GM12878 (cell line): Measurements from ENCODE around the gene SEC22B. TPM values are rescaled to one million over a fixed set of nuclear protein-coding genes. Genes with fewer than 3 reads are reported as not detected.
"Not testable (repeated sequence)": the region's sequence is repeated elsewhere in the genome, so short reads cannot be mapped to it uniquely, and the experiment has no call there.

Source experiments
- ATAC-seq: fragments of 200-7000 bp; cut with Tn5 transposase; 3 replicates; pipeline ENCODE4 v1.9.1; 2020; ENCODE audit warnings: mild to moderate bottlenecking, moderate library complexity
- BruUV-seq: library from RNA; stranded (reverse); fragments of 400-500 nt; replicated peaks from 2 replicates; lab custom pipeline; 2021; lab: Mats Ljungman, UMichigan
- CTCF ChIA-PET: fragments of 300-600 bp; sonication (Branson Sonifier 250); formaldehyde crosslinking; extraction: SDS; loops from one replicate; lab custom pipeline; 2021; ENCODE audit warnings: inconsistent platforms; lab: Yijun Ruan, JAX
- POLR2A ChIA-PET: fragments of 350-600 bp; formaldehyde crosslinking; extraction: SDS; loops from one replicate; lab custom pipeline; 2021; ENCODE audit warnings: inconsistent platforms; lab: Charles Lee
- RAD21 ChIA-PET: fragments of 300-600 bp; sonication (Branson Sonifier 250); formaldehyde crosslinking; loops from one replicate; lab custom pipeline; 2023; ENCODE audit warnings: antibody characterized with exemption; ENCODE audit not compliant: unreplicated experiment; lab: Charles Lee
- SMC1A ChIA-PET: fragments of 300-600 bp; sonication (Branson Sonifier 250); formaldehyde crosslinking; loops from one replicate; lab custom pipeline; 2023; ENCODE audit not compliant: unreplicated experiment, uncharacterized antibody; lab: Charles Lee
- DNase-seq: peaks from one replicate; pipeline ENCODE4 v3.0.0-alpha.2; 2011; ENCODE audit warnings: low read depth, low spot score
- FAIRE-seq: peaks from 3 replicates; lab custom pipeline; 2011; peaks lifted over from hg19 to GRCh38; lab: Jason Lieb, UNC
- H2AFZ ChIP-seq: 2 replicates; pipeline ENCODE4 v1.6.0; 2011; ENCODE audit warnings: low read depth, low read length, control low read depth; ENCODE audit not compliant: control insufficient read depth
- H3K27ac ChIP-seq: 2 replicates; pipeline ENCODE4 v1.5.1; 2011; ENCODE audit warnings: control low read depth; ENCODE audit not compliant: control insufficient read depth, insufficient read depth
- H3K27me3 ChIP-seq, 2 experiments: replicated peaks in 1 of 2; 2 replicates each; pipeline versions ENCODE4 v1.6.0 to v1.6.1; 2011; ENCODE audit warnings: low read length in 1 of 2; ENCODE audit not compliant: control insufficient read depth in 2 of 2, insufficient read depth in 2 of 2
- H3K36me3 ChIP-seq, 2 experiments: 2 replicates each; pipeline ENCODE4 v1.5.1; 2011; ENCODE audit warnings: low read length in 1 of 2; ENCODE audit not compliant: control insufficient read depth in 2 of 2, insufficient read depth in 2 of 2
- H3K4me1 ChIP-seq: 2 replicates; pipeline ENCODE4 v1.6.1; 2011; ENCODE audit warnings: mild to moderate bottlenecking, low read length, moderate library complexity, mixed read lengths; ENCODE audit not compliant: control insufficient read depth, insufficient read depth
- H3K4me2 ChIP-seq: 2 replicates; pipeline ENCODE4 v1.6.0; 2011; ENCODE audit warnings: control low read depth; ENCODE audit not compliant: control insufficient read depth, insufficient read depth
- H3K4me3 ChIP-seq: fragments of 200-600 bp; sonication (generic); 2 replicates; pipeline ENCODE4 v1.5.1; 2016
- H3K79me2 ChIP-seq: 2 replicates; pipeline ENCODE4 v1.6.0; 2011; ENCODE audit warnings: low read length; ENCODE audit not compliant: control insufficient read depth, insufficient read depth
- H3K9ac ChIP-seq: 2 replicates; pipeline ENCODE4 v1.8.0; 2011; ENCODE audit warnings: low read length, control low read depth, mixed read lengths; ENCODE audit not compliant: control insufficient read depth, insufficient read depth
- H3K9me3 ChIP-seq: replicated peaks from 3 replicates; pipeline ENCODE4 v1.5.1; 2011; ENCODE audit warnings: mild to moderate bottlenecking, low read length; ENCODE audit not compliant: control insufficient read depth, insufficient read depth
- H4K20me1 ChIP-seq: 2 replicates; pipeline ENCODE4 v1.6.0; 2011; ENCODE audit not compliant: control insufficient read depth, insufficient read depth
- WGBS: methylation state at CpG from one replicate; pipeline ENCODE4 v1.1.6; 2016; ENCODE audit warnings: low lambda C conversion rate; ENCODE audit not compliant: insufficient replicate concordance, insufficient coverage; ENCODE audit errors: missing lambda C conversion rate; 5-methylcytosine and 5-hydroxymethylcytosine counted together
- in situ Hi-C: fragments of 300-500 bp; cut with MboI; formaldehyde crosslinking; loops from 9 replicates; pipeline ENCODE4 v1.14.3; 2018; ENCODE audit warnings: mixed read lengths
- intact Hi-C: fragments of 100-400 bp; cut with micrococcal nuclease; formaldehyde crosslinking; loops from one replicate; pipeline ENCODE4 v1.14.2; 2022; ENCODE audit not compliant: unreplicated experiment
- polyA plus RNA-seq, 11 experiments: library from polyadenylated mRNA; depleted of rRNA in 4 of 11; unstranded in 6 of 11; stranded (reverse) in 5 of 11; fragments of >200 nt; fragmentation: Nextera tagmentation in 4 of 11; fragmentation: Illumina TruSeq in 1 of 11; extraction: Ambion mirVana in 4 of 11; extraction: Trizol in 1 of 11; gene quantifications; 1 replicate in 1 of 11; 2 replicates in 10 of 11; pipeline versions ENCODE4 v1.2.1 to v1.2.3, GENCODE V29; 2011 to 2016; ENCODE audit warnings: inconsistent platforms in 2 of 11, missing spikeins in 2 of 11, low read depth in 1 of 11
- total RNA-seq, 4 experiments: library from RNA; depleted of rRNA in 3 of 4; stranded (reverse); fragments of >200 nt in 3 of 4; fragmentation: Illumina TruSeq in 1 of 4; extraction: Trizol in 1 of 4; gene quantifications; 2 replicates each; pipeline versions ENCODE4 v1.2.1 to v1.2.3, GENCODE V29; 2013 to 2021

The SEC22B gene
- total and polyA plus RNA-seq, 10 of the 15 experiments (the other 5 are each of a cell fraction or from before 2014, with no cell fraction given) = 19.8 to 41.5 (median 27.7) TPM

DNA sequence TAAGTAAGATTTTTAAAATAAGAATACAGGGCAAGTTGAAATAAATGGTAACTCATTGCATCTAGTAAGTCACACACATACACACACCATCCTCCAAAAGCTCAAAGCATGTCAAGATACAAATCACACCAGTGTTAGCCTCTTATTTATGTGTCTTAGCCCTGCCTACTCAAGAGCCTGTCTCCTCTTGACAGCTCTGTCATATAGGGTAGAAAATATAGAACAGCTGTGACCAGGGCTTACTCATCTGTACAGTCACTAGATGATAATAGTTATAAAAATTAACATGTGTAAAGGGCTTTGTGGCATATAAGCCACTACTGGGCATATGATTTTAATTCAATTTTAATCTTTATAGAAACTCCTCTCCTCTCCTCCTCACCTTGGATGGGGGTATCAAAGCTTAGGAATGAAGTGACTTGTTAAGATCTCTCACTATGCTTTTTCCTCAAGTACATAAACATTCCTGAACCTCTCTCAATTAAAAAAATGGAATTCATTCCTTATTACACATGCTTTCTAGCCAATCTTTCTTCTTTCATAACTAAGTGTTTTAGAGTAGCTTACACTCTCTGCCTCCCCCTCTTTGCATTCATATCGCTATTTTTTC is 35.6 kb downstream of the SEC22B start:
- H3K36me3 ChIP-seq, H3K4me3 ChIP-seq, RAD21 ChIA-PET, DNase-seq, FAIRE-seq, in situ Hi-C loops, BruUV-seq, H3K27ac ChIP-seq, POLR2A ChIA-PET, ATAC-seq, H3K27me3 ChIP-seq, H2AFZ ChIP-seq, H3K4me1 ChIP-seq, H3K79me2 ChIP-seq, H3K9ac ChIP-seq, H4K20me1 ChIP-seq, H3K9me3 ChIP-seq, H3K4me2 ChIP-seq, intact Hi-C loops, SMC1A ChIA-PET, CTCF ChIA-PET: not testable (repeated sequence)
- no CpG with 5 or more reads among the region's 1 CpG for WGBS

DNA sequence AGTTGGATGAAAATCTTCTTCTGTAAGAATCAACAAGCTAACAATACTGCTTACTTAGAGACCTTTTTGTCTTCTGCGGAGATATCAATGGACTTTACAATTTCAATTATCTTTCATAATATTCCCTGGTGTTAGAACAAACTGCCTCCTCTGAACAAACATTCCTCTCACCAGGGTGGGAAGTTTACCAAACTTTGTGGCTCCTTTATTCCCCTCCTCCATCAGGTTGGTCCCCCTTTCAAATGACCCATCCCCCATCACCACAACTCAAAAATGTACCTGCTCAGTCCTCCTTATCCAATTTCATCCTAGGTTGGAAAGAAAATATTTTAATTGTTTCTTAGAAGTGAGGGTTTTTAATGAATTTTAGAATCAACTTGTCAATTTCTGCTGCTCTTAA is 40.2 kb downstream of the SEC22B start:
- H2AFZ ChIP-seq, H3K9ac ChIP-seq, H3K4me1 ChIP-seq, DNase-seq, in situ Hi-C loops, RAD21 ChIA-PET, H3K27me3 ChIP-seq, FAIRE-seq, SMC1A ChIA-PET, H4K20me1 ChIP-seq, BruUV-seq, H3K4me2 ChIP-seq, intact Hi-C loops, H3K9me3 ChIP-seq, CTCF ChIA-PET, H3K79me2 ChIP-seq, POLR2A ChIA-PET, ATAC-seq, H3K4me3 ChIP-seq, H3K36me3 ChIP-seq, H3K27ac ChIP-seq: not testable (repeated sequence)
- WGBS = 95% methylated on average over 1 of the region's 1 CpG

DNA sequence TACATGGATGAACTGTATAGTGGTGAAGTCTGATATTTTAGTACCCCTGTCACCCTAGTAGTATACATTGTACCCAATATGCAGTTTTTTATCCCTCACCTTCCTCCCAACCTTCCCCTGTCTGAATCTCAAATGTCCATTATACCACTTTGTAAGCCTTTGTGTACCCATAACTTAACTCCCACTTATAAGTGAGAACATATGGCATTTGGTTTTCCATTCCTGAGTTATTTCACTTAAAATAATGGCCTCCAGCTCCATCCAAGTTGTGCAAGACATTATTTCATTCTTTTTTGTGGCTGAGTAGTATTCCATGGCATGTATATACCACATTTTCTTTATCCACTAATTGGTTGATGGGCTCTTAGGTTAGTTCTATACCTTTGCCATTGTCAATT is 42.4 kb downstream of the SEC22B start:
- FAIRE-seq, H2AFZ ChIP-seq, H3K9ac ChIP-seq, intact Hi-C loops, in situ Hi-C loops, H4K20me1 ChIP-seq, SMC1A ChIA-PET, H3K27ac ChIP-seq, POLR2A ChIA-PET, H3K4me2 ChIP-seq, H3K79me2 ChIP-seq, RAD21 ChIA-PET, BruUV-seq, ATAC-seq, H3K27me3 ChIP-seq, H3K4me1 ChIP-seq, H3K4me3 ChIP-seq, CTCF ChIA-PET, H3K36me3 ChIP-seq, H3K9me3 ChIP-seq, DNase-seq: not testable (repeated sequence)
